Measurements from ENCODE around the gene REN.

Gene REN

GRCh38 chr1:204166219-204166618 is at the start of gene REN:
Gene REN (minus strand): TSS chr1:204166337. CDS start chr1:204166293, 44 bp downstream.
- H3K36me3 ChIP-seq (ENCODE audit: control insufficient read depth, low read depth, low read length), result no peaks in the 10 kb centered on the region
- H3K9me3 ChIP-seq (ENCODE audit: control insufficient read depth, low read depth, low read length), result peaks cover 15% of the 10 kb centered on the region

GRCh38 chr1:204213668-204214662 is 47.8 kb upstream of the REN start, which contains the start of gene GOLT1A:
Gene GOLT1A (minus strand): TSS chr1:204213988. CDS start chr1:204213906, 82 bp downstream.
- H3K4me3 ChIP-seq (ENCODE audit: low read length), result peak within 1 kb of the TSS; percentile 76
- H3K36me3 ChIP-seq (ENCODE audit: control insufficient read depth, low read depth, low read length), result no peaks in the 10 kb centered on the region
- H3K27ac ChIP-seq (ENCODE audit: low read length), result no peak within 1 kb of the TSS
- H3K27me3 ChIP-seq (ENCODE audit: control insufficient read depth, insufficient read depth, low read length), result no peaks in the 10 kb centered on the region
- peaks cover 3% of the 10 kb centered on the region for H3K4me1 ChIP-seq (ENCODE audit: control insufficient read depth, low read depth, low read length)
- H3K9ac ChIP-seq (ENCODE audit: low read length), result no peak within 1 kb of the TSS
- no peaks in the 10 kb centered on the region for H3K9me3 ChIP-seq (ENCODE audit: control insufficient read depth, low read depth, low read length)

More at GRCh38 chr1:204166219-204166618, at the start of gene REN:
- H3K9ac ChIP-seq (ENCODE audit: low read length), result no peak within 1 kb of the TSS
- no peak within 1 kb of the TSS for H3K4me3 ChIP-seq (ENCODE audit: low read length)
- H3K4me1 ChIP-seq (ENCODE audit: control insufficient read depth, low read depth, low read length), result no peaks in the 10 kb centered on the region
- no peak within 1 kb of the TSS for H3K27ac ChIP-seq (ENCODE audit: low read length)
- H3K27me3 ChIP-seq (ENCODE audit: control insufficient read depth, insufficient read depth, low read length), result no peaks in the 10 kb centered on the region

- no peaks in the 10 kb centered on the region for H3K9me3 ChIP-seq (ENCODE audit: control insufficient read depth, low read depth, low read length)
- no peak overlapping the region for H3K27ac ChIP-seq (ENCODE audit: low read length)
- H3K4me3 ChIP-seq (ENCODE audit: low read length), result no peak overlapping the region
- peaks cover 3% of the 10 kb centered on the region for H3K4me1 ChIP-seq (ENCODE audit: control insufficient read depth, low read depth, low read length)
- no peaks in the 10 kb centered on the region for H3K27me3 ChIP-seq (ENCODE audit: control insufficient read depth, insufficient read depth, low read length)
- H3K9ac ChIP-seq (ENCODE audit: low read length), result no peak overlapping the region
- H3K36me3 ChIP-seq (ENCODE audit: control insufficient read depth, low read depth, low read length), result no peaks in the 10 kb centered on the region
Measured at GRCh38 chr1:204212715-204213114, 46.6 kb upstream of the REN start.

- H3K9me3 ChIP-seq (ENCODE audit: control insufficient read depth, low read depth, low read length), result no peaks in the 10 kb centered on the region
Measured at GRCh38 chr1:204211046-204211445, 44.9 kb upstream of the REN start.

GRCh38 chr1:204207136-204207616 is 41.0 kb upstream of the REN start:
- no peak overlapping the region for H3K9ac ChIP-seq (ENCODE audit: low read length)
- no peaks in the 10 kb centered on the region for H3K9me3 ChIP-seq (ENCODE audit: control insufficient read depth, low read depth, low read length)
- H3K27ac ChIP-seq (ENCODE audit: low read length), result no peak overlapping the region
- no peaks in the 10 kb centered on the region for H3K36me3 ChIP-seq (ENCODE audit: control insufficient read depth, low read depth, low read length)
- no peak overlapping the region for H3K4me3 ChIP-seq (ENCODE audit: low read length)
- H3K27me3 ChIP-seq (ENCODE audit: control insufficient read depth, insufficient read depth, low read length), result no peaks in the 10 kb centered on the region
- no peaks in the 10 kb centered on the region for H3K4me1 ChIP-seq (ENCODE audit: control insufficient read depth, low read depth, low read length)

More at GRCh38 chr1:204211046-204211445, 44.9 kb upstream of the REN start:
- Histone ChIP-seq H3K27me3 (ENCODE audit: control insufficient read depth, insufficient read depth, low read length) (no peaks in the 10 kb centered on the region), H3K4me1 (ENCODE audit: control insufficient read depth, low read depth, low read length) (peaks cover 3% of the 10 kb centered on the region), H3K4me3 (ENCODE audit: low read length) (no peak overlapping the region), H3K9ac (ENCODE audit: low read length) (no peak overlapping the region), H3K27ac (ENCODE audit: low read length) (no peak overlapping the region), H3K36me3 (ENCODE audit: control insufficient read depth, low read depth, low read length) (no peaks in the 10 kb centered on the region)

- Histone ChIP-seq H3K36me3 (ENCODE audit: control insufficient read depth, low read depth, low read length) (no peaks in the 10 kb centered on the region), H3K9me3 (ENCODE audit: control insufficient read depth, low read depth, low read length) (no peaks in the 10 kb centered on the region), H3K9ac (ENCODE audit: low read length) (no peak overlapping the region), H3K27ac (ENCODE audit: low read length) (no peak overlapping the region), H3K4me3 (ENCODE audit: low read length) (no peak overlapping the region), H3K27me3 (ENCODE audit: control insufficient read depth, insufficient read depth, low read length) (no peaks in the 10 kb centered on the region), H3K4me1 (ENCODE audit: control insufficient read depth, low read depth, low read length) (no peaks in the 10 kb centered on the region)
Measured at GRCh38 chr1:204206121-204206520, 40.0 kb upstream of the REN start.

GRCh38 chr1:204205486-204205885 is 39.3 kb upstream of the REN start:
- Histone ChIP-seq H3K9ac (ENCODE audit: low read length) (no peak overlapping the region), H3K36me3 (ENCODE audit: control insufficient read depth, low read depth, low read length) (no peaks in the 10 kb centered on the region), H3K27me3 (ENCODE audit: control insufficient read depth, insufficient read depth, low read length) (no peaks in the 10 kb centered on the region), H3K4me1 (ENCODE audit: control insufficient read depth, low read depth, low read length) (no peaks in the 10 kb centered on the region), H3K9me3 (ENCODE audit: control insufficient read depth, low read depth, low read length) (no peaks in the 10 kb centered on the region), H3K4me3 (ENCODE audit: low read length) (no peak overlapping the region), H3K27ac (ENCODE audit: low read length) (no peak overlapping the region)

- Histone ChIP-seq H3K4me1 (ENCODE audit: control insufficient read depth, low read depth, low read length) (no peaks in the 10 kb centered on the region), H3K4me3 (ENCODE audit: low read length) (no peak overlapping the region), H3K9me3 (ENCODE audit: control insufficient read depth, low read depth, low read length) (no peaks in the 10 kb centered on the region), H3K9ac (ENCODE audit: low read length) (no peak overlapping the region), H3K36me3 (ENCODE audit: control insufficient read depth, low read depth, low read length) (no peaks in the 10 kb centered on the region), H3K27me3 (ENCODE audit: control insufficient read depth, insufficient read depth, low read length) (no peaks in the 10 kb centered on the region), H3K27ac (ENCODE audit: low read length) (no peak overlapping the region)
Measured at GRCh38 chr1:204204944-204205343, 38.8 kb upstream of the REN start.

GRCh38 chr1:204203206-204203767 is 37.1 kb upstream of the REN start:
- Histone ChIP-seq H3K4me1 (ENCODE audit: control insufficient read depth, low read depth, low read length) (no peaks in the 10 kb centered on the region), H3K9ac (ENCODE audit: low read length) (no peak overlapping the region), H3K9me3 (ENCODE audit: control insufficient read depth, low read depth, low read length) (no peaks in the 10 kb centered on the region), H3K27ac (ENCODE audit: low read length) (no peak overlapping the region), H3K27me3 (ENCODE audit: control insufficient read depth, insufficient read depth, low read length) (no peaks in the 10 kb centered on the region), H3K4me3 (ENCODE audit: low read length) (no peak overlapping the region), H3K36me3 (ENCODE audit: control insufficient read depth, low read depth, low read length) (no peaks in the 10 kb centered on the region)

- Histone ChIP-seq H3K27me3 (ENCODE audit: control insufficient read depth, insufficient read depth, low read length) (no peaks in the 10 kb centered on the region), H3K4me1 (ENCODE audit: control insufficient read depth, low read depth, low read length) (no peaks in the 10 kb centered on the region), H3K9ac (ENCODE audit: low read length) (no peak overlapping the region), H3K4me3 (ENCODE audit: low read length) (no peak overlapping the region), H3K36me3 (ENCODE audit: control insufficient read depth, low read depth, low read length) (no peaks in the 10 kb centered on the region), H3K9me3 (ENCODE audit: control insufficient read depth, low read depth, low read length) (no peaks in the 10 kb centered on the region), H3K27ac (ENCODE audit: low read length) (no peak overlapping the region)
Measured at GRCh38 chr1:204202481-204202880, 36.3 kb upstream of the REN start.

GRCh38 chr1:204201348-204202040 is 35.4 kb upstream of the REN start:
- H3K4me1 ChIP-seq (ENCODE audit: control insufficient read depth, low read depth, low read length), result no peaks in the 10 kb centered on the region
- H3K9me3 ChIP-seq (ENCODE audit: control insufficient read depth, low read depth, low read length), result no peaks in the 10 kb centered on the region
- H3K4me3 ChIP-seq (ENCODE audit: low read length), result no peak overlapping the region
- no peaks in the 10 kb centered on the region for H3K36me3 ChIP-seq (ENCODE audit: control insufficient read depth, low read depth, low read length)
- no peak overlapping the region for H3K27ac ChIP-seq (ENCODE audit: low read length)
- H3K27me3 ChIP-seq (ENCODE audit: control insufficient read depth, insufficient read depth, low read length), result no peaks in the 10 kb centered on the region
- no peak overlapping the region for H3K9ac ChIP-seq (ENCODE audit: low read length)
